IMR-90 (cell line): Measurements from ENCODE around the gene PITPNM3. TPM values are rescaled to one million over a fixed set of nuclear protein-coding genes. Genes with fewer than 3 reads are reported as not detected.

Experiments used
- ATAC-seq: fragments of 200-7000 bp; cut with Tn5 transposase; 2 replicates; pipeline ENCODE4 v1.9.1; 2020; ENCODE audit warnings: low read depth, mild to moderate bottlenecking, moderate library complexity
- BruUV-seq: library from RNA; stranded (reverse); fragments of 400-500 nt; replicated peaks from 2 replicates; lab custom pipeline; 2021; lab: Mats Ljungman, UMichigan
- CTCF ChIA-PET: fragments of 300-600 bp; formaldehyde crosslinking; extraction: SDS; loops from one replicate; lab custom pipeline; 2021; ENCODE audit warnings: antibody characterized with exemption; lab: Yijun Ruan, JAX
- POLR2A ChIA-PET: fragments of 300-600 bp; sonication (Branson Sonifier 250); formaldehyde crosslinking; loops from one replicate; lab custom pipeline; 2022; ENCODE audit warnings: antibody characterized with exemption; ENCODE audit not compliant: unreplicated experiment; lab: Charles Lee
- DNase-seq: peaks from one replicate; pipeline ENCODE4 v3.0.0; 2013
- H2AFZ ChIP-seq: replicated peaks from 2 replicates; pipeline ENCODE3; 2013; ENCODE audit warnings: low read length, mild to moderate bottlenecking; ENCODE audit not compliant: poor library complexity
- H2AK5ac ChIP-seq: 2 replicates; pipeline ENCODE4 v1.6.1; 2013; ENCODE audit warnings: low read depth, low read length, inconsistent platforms
- H2AK9ac ChIP-seq: replicated peaks from 2 replicates; pipeline ENCODE3; 2013; ENCODE audit warnings: mild to moderate bottlenecking, low read depth, low read length, moderate library complexity; ENCODE audit not compliant: poor library complexity
- H2BK120ac ChIP-seq: 2 replicates; pipeline ENCODE4 v1.6.1; 2013; ENCODE audit warnings: low read depth, low read length, inconsistent platforms
- H2BK15ac ChIP-seq: 3 replicates; pipeline ENCODE4 v1.6.1; 2013; ENCODE audit warnings: low read depth, low read length, inconsistent platforms
- H2BK20ac ChIP-seq: 2 replicates; pipeline ENCODE4 v1.6.1; 2013; ENCODE audit warnings: low read depth, mild to moderate bottlenecking, inconsistent platforms, low read length, moderate library complexity
- H2BK5ac ChIP-seq: 2 replicates; pipeline ENCODE4 v1.6.1; 2013; ENCODE audit warnings: mild to moderate bottlenecking, low read depth, low read length, inconsistent platforms; ENCODE audit not compliant: poor library complexity, severe bottlenecking
- H3K14ac ChIP-seq: replicated peaks from 2 replicates; pipeline ENCODE4 v1.6.1; 2013; ENCODE audit warnings: low read depth, low read length, inconsistent platforms
- H3K18ac ChIP-seq: 2 replicates; pipeline ENCODE4 v1.6.1; 2013; ENCODE audit warnings: low read depth, low read length, control low read depth
- H3K23ac ChIP-seq: 2 replicates; pipeline ENCODE4 v1.6.1; 2013; ENCODE audit warnings: low read depth, low read length, inconsistent platforms
- H3K27ac ChIP-seq: 2 replicates; pipeline ENCODE4 v1.5.1; 2013; ENCODE audit warnings: mild to moderate bottlenecking, control low read depth, low read length; ENCODE audit not compliant: insufficient read depth
- H3K27me3 ChIP-seq: 2 replicates; pipeline ENCODE4 v1.6.1; 2013; ENCODE audit warnings: low read length; ENCODE audit not compliant: control insufficient read depth, insufficient read depth
- H3K36me3 ChIP-seq: 2 replicates; pipeline ENCODE4 v1.6.1; 2013; ENCODE audit warnings: low read length, mixed read lengths; ENCODE audit not compliant: control insufficient read depth, insufficient read depth
- H3K4ac ChIP-seq: 2 replicates; pipeline ENCODE4 v1.6.1; 2013; ENCODE audit warnings: low read depth, low read length, inconsistent platforms
- H3K4me1 ChIP-seq: 2 replicates; pipeline ENCODE4 v1.6.1; 2013; ENCODE audit warnings: low read length, mixed read lengths; ENCODE audit not compliant: control insufficient read depth, insufficient read depth
- H3K4me2 ChIP-seq: 2 replicates; pipeline ENCODE4 v1.6.1; 2013; ENCODE audit warnings: low read depth, mild to moderate bottlenecking, control low read depth, low read length, moderate library complexity
- H3K4me3 ChIP-seq: 2 replicates; pipeline ENCODE4 v1.5.1; 2013; ENCODE audit warnings: low read depth, mild to moderate bottlenecking, control low read depth, low read length, moderate library complexity; ENCODE audit not compliant: insufficient read depth
- H3K56ac ChIP-seq: 2 replicates; pipeline ENCODE4 v1.6.1; 2013; ENCODE audit warnings: low read length, inconsistent platforms; ENCODE audit not compliant: insufficient read depth; ENCODE audit errors: extremely low read depth
- H3K79me1 ChIP-seq, 2 experiments: 2 replicates each; pipeline ENCODE4 v1.6.1; 2013; ENCODE audit warnings: low read length in 2 of 2, inconsistent platforms in 1 of 2, low read depth in 1 of 2
- H3K9ac ChIP-seq: 2 replicates; pipeline ENCODE4 v1.6.1; 2013; ENCODE audit warnings: low read depth, low read length, control low read depth
- H3K9me1 ChIP-seq: 2 replicates; pipeline ENCODE4 v1.6.1; 2013; ENCODE audit warnings: low read length, inconsistent platforms; ENCODE audit not compliant: insufficient read depth
- H3K9me3 ChIP-seq: 2 replicates; pipeline ENCODE4 v1.6.1; 2013; ENCODE audit warnings: low read length; ENCODE audit not compliant: control insufficient read depth, insufficient read depth
- H4K20me1 ChIP-seq: 2 replicates; pipeline ENCODE4 v1.6.1; 2013; ENCODE audit warnings: low read length, inconsistent platforms; ENCODE audit not compliant: insufficient read depth
- H4K5ac ChIP-seq: 2 replicates; pipeline ENCODE4 v1.6.1; 2013; ENCODE audit warnings: mild to moderate bottlenecking, low read depth, low read length, control low read depth
- H4K8ac ChIP-seq, 2 experiments: 2 replicates each; pipeline ENCODE4 v1.6.1; 2013; ENCODE audit warnings: low read depth in 2 of 2, low read length in 2 of 2, control low read depth in 1 of 2, inconsistent platforms in 1 of 2
- H4K91ac ChIP-seq: 2 replicates; pipeline ENCODE4 v1.6.1; 2013; ENCODE audit warnings: low read depth, low read length, inconsistent platforms; ENCODE audit not compliant: insufficient read depth
- BHLHE40 ChIP-seq: fragments of 150-350 bp; IDR thresholded peaks from 2 replicates; pipeline ENCODE4 v1.6.1; 2016; ENCODE audit warnings: mild to moderate bottlenecking, low read depth, low read length
- CEBPB ChIP-seq: IDR thresholded peaks from 2 replicates; pipeline ENCODE4 v1.6.1; 2012; ENCODE audit warnings: low read depth, low read length, improper control_type of control experiment
- CHD1 ChIP-seq: IDR thresholded peaks from 2 replicates; pipeline ENCODE4 v1.6.1; 2012; ENCODE audit warnings: low read depth, low read length, improper control_type of control experiment
- FOS ChIP-seq: fragments of 150-350 bp; IDR thresholded peaks from 2 replicates; pipeline ENCODE4 v1.6.1; 2016; ENCODE audit warnings: low read depth, low read length
- MAFK ChIP-seq: IDR thresholded peaks from 2 replicates; pipeline ENCODE4 v1.6.1; 2012; ENCODE audit warnings: low read depth, low read length, improper control_type of control experiment
- MAZ ChIP-seq: IDR thresholded peaks from 2 replicates; pipeline ENCODE4 v1.6.1; 2012; ENCODE audit warnings: low read depth, mild to moderate bottlenecking, low read length, improper control_type of control experiment, moderate library complexity, borderline replicate concordance
- MXI1 ChIP-seq: IDR thresholded peaks from 2 replicates; pipeline ENCODE4 v1.6.1; 2012; ENCODE audit warnings: low read depth, mild to moderate bottlenecking, low read length, moderate library complexity, borderline replicate concordance
- NFE2L2 ChIP-seq: fragments of 150-350 bp; IDR thresholded peaks from 2 replicates; pipeline ENCODE4 v1.6.1; 2016; ENCODE audit warnings: low read depth, mild to moderate bottlenecking, low read length
- POLR2A ChIP-seq: IDR thresholded peaks from 2 replicates; pipeline ENCODE4 v1.6.1; 2012; ENCODE audit warnings: mild to moderate bottlenecking, low read depth, low read length
- RAD21 ChIP-seq: IDR thresholded peaks from 2 replicates; pipeline ENCODE4 v1.6.1; 2012; ENCODE audit warnings: low read length, improper control_type of control experiment
- RCOR1 ChIP-seq: IDR thresholded peaks from 2 replicates; pipeline ENCODE4 v1.6.1; 2012; ENCODE audit warnings: mild to moderate bottlenecking, low read length, improper control_type of control experiment; ENCODE audit not compliant: insufficient replicate concordance
- RFX5 ChIP-seq: IDR thresholded peaks from 2 replicates; pipeline ENCODE4 v1.8.0; 2012; ENCODE audit warnings: low read depth, mild to moderate bottlenecking, low read length, moderate library complexity
- SMC3 ChIP-seq: fragments of 150-350 bp; IDR thresholded peaks from 2 replicates; pipeline ENCODE4 v1.6.1; 2016; ENCODE audit warnings: low read depth, mild to moderate bottlenecking, antibody characterized with exemption, low read length, moderate library complexity
- WGBS, 2 experiments: methylation state at CpG; one replicate each; pipeline versions ENCODE4 v1.1.5 to v1.1.7; 2013; ENCODE audit warnings: missing lambda C conversion rate in 2 of 2; ENCODE audit not compliant: insufficient read length in 1 of 2; ENCODE audit errors: extremely low coverage in 2 of 2; 5-methylcytosine and 5-hydroxymethylcytosine counted together
- dilution Hi-C: fragments of 300-500 bp; cut with HindIII; formaldehyde crosslinking; loops from one replicate; pipeline ENCODE4 v1.14.3; 2018; ENCODE audit warnings: low sequenced_read_pairs; ENCODE audit not compliant: unreplicated experiment
- in situ Hi-C: fragments of 300-500 bp; cut with MboI; formaldehyde crosslinking; loops from 3 replicates; pipeline ENCODE4 v1.14.3; 2019; ENCODE audit warnings: low sequenced_read_pairs, inconsistent platforms, mixed read lengths
- intact Hi-C: fragments of 100-400 bp; cut with micrococcal nuclease; formaldehyde crosslinking; loops from 2 replicates; pipeline ENCODE4 v1.10.0; 2022
- polyA plus RNA-seq, 3 experiments: library from polyadenylated mRNA; depleted of rRNA; stranded (reverse); fragments of >200 nt; gene quantifications; 2 replicates each; pipeline ENCODE4 v1.2.3, GENCODE V29; 2012; ENCODE audit warnings: low replicate concordance in 1 of 3
- total RNA-seq: library from RNA; depleted of rRNA; stranded (reverse); fragments of >200 nt; gene quantifications from 2 replicates; pipeline ENCODE4 v1.2.3, GENCODE V29; 2012
- TF ChIP-seq, protein P1 (sequence below): fragments of 150-350 bp; IDR thresholded peaks from 2 replicates; pipeline ENCODE4 v1.6.1; 2016; ENCODE audit warnings: low read depth, mild to moderate bottlenecking, low read length, moderate library complexity, borderline replicate concordance
- TF ChIP-seq, protein P2 (sequence below): fragments of 150-350 bp; IDR thresholded peaks from 2 replicates; pipeline ENCODE4 v1.6.1; 2017; ENCODE audit warnings: mild to moderate bottlenecking, antibody characterized with exemption, low read length, low read depth
- TF ChIP-seq, protein P3 (sequence below): conservative IDR thresholded peaks from 2 replicates; pipeline ENCODE4 v1.5.1; 2012; ENCODE audit warnings: mild to moderate bottlenecking, low read depth, low read length, improper control_type of control experiment

PITPNM3 gene
- total and polyA plus RNA-seq, 2 of the 4 experiments (the other 2 are of a cell fraction), result 0.54 to 1.7 TPM

DNA sequence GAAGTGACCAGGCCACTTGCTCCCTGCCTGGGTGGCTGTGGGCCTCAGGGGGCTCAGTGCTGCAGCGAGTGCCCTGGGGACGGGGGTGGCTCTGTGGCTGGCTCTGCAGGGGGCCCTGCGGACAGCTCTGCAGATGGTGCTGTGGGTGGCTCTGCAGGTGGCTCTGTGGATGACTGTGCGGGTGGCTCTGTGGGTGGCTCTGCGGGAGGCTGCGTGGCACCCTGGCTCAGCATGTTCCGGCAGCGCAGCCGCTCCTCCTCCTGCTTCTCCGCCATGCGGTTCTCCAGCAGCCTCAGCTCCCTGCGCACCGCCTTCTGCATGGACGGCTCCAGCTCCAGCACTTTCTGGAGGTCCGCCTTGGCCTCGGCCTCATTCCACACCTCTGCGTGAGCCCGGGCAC is 130.9 kb downstream of the PITPNM3 start:
- Histone ChIP-seq H2AK9ac (no peak overlapping the region), H3K36me3 (no peaks in the 10 kb centered on the region), H3K18ac (no peak overlapping the region), H3K9me3 (no peaks in the 10 kb centered on the region), H3K9ac (no peak overlapping the region), H3K4me2 (no peak overlapping the region), H3K23ac (no peak overlapping the region), H3K4me1 (no peaks in the 10 kb centered on the region), H3K14ac (no peak overlapping the region), H2BK15ac (no peak overlapping the region), H3K56ac (no peak overlapping the region), H4K5ac (no peak overlapping the region), H2AK5ac (no peak overlapping the region), H4K20me1 (no peaks in the 10 kb centered on the region), H3K79me1 (no peaks in the 10 kb centered on the region), H2BK120ac (no peak overlapping the region), H2BK5ac (no peak overlapping the region), H4K8ac (no peak overlapping the region), H3K27ac (no peak overlapping the region), H2BK20ac (no peak overlapping the region), H3K4ac (no peak overlapping the region), H3K27me3 (peaks cover 7% of the 10 kb centered on the region), H3K9me1 (no peaks in the 10 kb centered on the region), H3K4me3 (no peak overlapping the region), H2AFZ (no peak overlapping the region), H4K91ac (no peak overlapping the region)
- WGBS, 2 experiments, result 88% methylated on average over 7 of the region's 18 CpGs; no CpG with 5 or more reads in 1 of the 2 experiments
- DNase-seq (no peak), ATAC-seq (no peak)
- POLR2A ChIA-PET, result no interaction called here
- no TSS peak for BruUV-seq
- CTCF ChIA-PET, result no interaction called here
- dilution Hi-C loops (no loop called here), in situ Hi-C loops (loop anchor here (25.0 kb wide), 1 partner anchor 1188 kb away; the partner anchor contains the start of gene SCIMP), intact Hi-C loops (no loop called here)
- TF ChIP-seq MXI1, result no peak
- TF ChIP-seq, protein P1, sequence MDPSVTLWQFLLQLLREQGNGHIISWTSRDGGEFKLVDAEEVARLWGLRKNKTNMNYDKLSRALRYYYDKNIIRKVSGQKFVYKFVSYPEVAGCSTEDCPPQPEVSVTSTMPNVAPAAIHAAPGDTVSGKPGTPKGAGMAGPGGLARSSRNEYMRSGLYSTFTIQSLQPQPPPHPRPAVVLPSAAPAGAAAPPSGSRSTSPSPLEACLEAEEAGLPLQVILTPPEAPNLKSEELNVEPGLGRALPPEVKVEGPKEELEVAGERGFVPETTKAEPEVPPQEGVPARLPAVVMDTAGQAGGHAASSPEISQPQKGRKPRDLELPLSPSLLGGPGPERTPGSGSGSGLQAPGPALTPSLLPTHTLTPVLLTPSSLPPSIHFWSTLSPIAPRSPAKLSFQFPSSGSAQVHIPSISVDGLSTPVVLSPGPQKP, result no peak
- TF ChIP-seq RCOR1, result no peak
- TF ChIP-seq CEBPB, result no peak
- TF ChIP-seq, protein P2, sequence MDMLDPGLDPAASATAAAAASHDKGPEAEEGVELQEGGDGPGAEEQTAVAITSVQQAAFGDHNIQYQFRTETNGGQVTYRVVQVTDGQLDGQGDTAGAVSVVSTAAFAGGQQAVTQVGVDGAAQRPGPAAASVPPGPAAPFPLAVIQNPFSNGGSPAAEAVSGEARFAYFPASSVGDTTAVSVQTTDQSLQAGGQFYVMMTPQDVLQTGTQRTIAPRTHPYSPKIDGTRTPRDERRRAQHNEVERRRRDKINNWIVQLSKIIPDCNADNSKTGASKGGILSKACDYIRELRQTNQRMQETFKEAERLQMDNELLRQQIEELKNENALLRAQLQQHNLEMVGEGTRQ, result no peak
- no peak for TF ChIP-seq RAD21
- TF ChIP-seq BHLHE40, result no peak
- no peak for TF ChIP-seq MAFK
- TF ChIP-seq SMC3, result no peak
- TF ChIP-seq NFE2L2, result no peak
- TF ChIP-seq RFX5, result no peak
- TF ChIP-seq, protein P3, sequence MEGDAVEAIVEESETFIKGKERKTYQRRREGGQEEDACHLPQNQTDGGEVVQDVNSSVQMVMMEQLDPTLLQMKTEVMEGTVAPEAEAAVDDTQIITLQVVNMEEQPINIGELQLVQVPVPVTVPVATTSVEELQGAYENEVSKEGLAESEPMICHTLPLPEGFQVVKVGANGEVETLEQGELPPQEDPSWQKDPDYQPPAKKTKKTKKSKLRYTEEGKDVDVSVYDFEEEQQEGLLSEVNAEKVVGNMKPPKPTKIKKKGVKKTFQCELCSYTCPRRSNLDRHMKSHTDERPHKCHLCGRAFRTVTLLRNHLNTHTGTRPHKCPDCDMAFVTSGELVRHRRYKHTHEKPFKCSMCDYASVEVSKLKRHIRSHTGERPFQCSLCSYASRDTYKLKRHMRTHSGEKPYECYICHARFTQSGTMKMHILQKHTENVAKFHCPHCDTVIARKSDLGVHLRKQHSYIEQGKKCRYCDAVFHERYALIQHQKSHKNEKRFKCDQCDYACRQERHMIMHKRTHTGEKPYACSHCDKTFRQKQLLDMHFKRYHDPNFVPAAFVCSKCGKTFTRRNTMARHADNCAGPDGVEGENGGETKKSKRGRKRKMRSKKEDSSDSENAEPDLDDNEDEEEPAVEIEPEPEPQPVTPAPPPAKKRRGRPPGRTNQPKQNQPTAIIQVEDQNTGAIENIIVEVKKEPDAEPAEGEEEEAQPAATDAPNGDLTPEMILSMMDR, result no peak
- TF ChIP-seq MAZ, result no peak
- TF ChIP-seq CHD1, result no peak
- TF ChIP-seq POLR2A, result no peak
- TF ChIP-seq FOS, result no peak
